HG03558 (cell line): ENCODE measurements around the gene RNF8.
"Not testable (repeated sequence)": the region's sequence is repeated elsewhere in the genome, so short reads cannot be mapped to it uniquely, and the experiment has no call there.

Source experiments
- ATAC-seq: cut with Tn5 transposase; IDR thresholded peaks from one replicate; pipeline ENCODE4 v1.9.1; 2021; ENCODE audit warnings: moderate number of reproducible peaks; ENCODE audit not compliant: unreplicated experiment; ENCODE audit errors: extremely low read depth

RNF8 gene

GRCh38 chr6:37321101-37321500, 32.7 kb upstream of the RNF8 start:
- no peak for ATAC-seq

GRCh38 chr6:37321516-37322415, 32.0 kb upstream of the RNF8 start:
- ATAC-seq = no peak

GRCh38 chr6:37323580-37323979, 30.2 kb upstream of the RNF8 start:
- ATAC-seq = no peak

GRCh38 chr6:37324131-37325033, 29.4 kb upstream of the RNF8 start:
- ATAC-seq = no peak

- ATAC-seq = not testable (repeated sequence)
Measured at GRCh38 chr6:37330345-37330744, 23.4 kb upstream of the RNF8 start.

GRCh38 chr6:37331047-37331446, 22.7 kb upstream of the RNF8 start:
- ATAC-seq = no peak

GRCh38 chr6:37332894-37333293, 20.9 kb upstream of the RNF8 start:
- ATAC-seq = no peak

- ATAC-seq = no peak
Measured at GRCh38 chr6:37334047-37334446, 19.7 kb upstream of the RNF8 start.

- ATAC-seq = not testable (repeated sequence)
Measured at GRCh38 chr6:37338317-37338716, 15.5 kb upstream of the RNF8 start.

GRCh38 chr6:37338745-37339255, 15.0 kb upstream of the RNF8 start:
- ATAC-seq = no peak

GRCh38 chr6:37339741-37340638, 13.8 kb upstream of the RNF8 start:
- ATAC-seq = no peak

GRCh38 chr6:37340639-37340943, 13.2 kb upstream of the RNF8 start:
- ATAC-seq = no peak

GRCh38 chr6:37343248-37343647, 10.5 kb upstream of the RNF8 start:
- no peak for ATAC-seq

GRCh38 chr6:37344308-37344707, 9.5 kb upstream of the RNF8 start:
- no peak for ATAC-seq

- ATAC-seq = not testable (repeated sequence)
Measured at GRCh38 chr6:37345804-37346203, 8.0 kb upstream of the RNF8 start.

GRCh38 chr6:37347177-37347576, 6.6 kb upstream of the RNF8 start:
- no peak for ATAC-seq

GRCh38 chr6:37347670-37348111, 6.1 kb upstream of the RNF8 start:
- ATAC-seq = no peak

- no peak for ATAC-seq
Measured at GRCh38 chr6:37351027-37351426, 2.8 kb upstream of the RNF8 start.

- no peak for ATAC-seq
Measured at GRCh38 chr6:37352384-37352783, 1.4 kb upstream of the RNF8 start.
